GM12878 (cell line): Measurements from ENCODE around the gene LAT. TPM values are rescaled to one million over a fixed set of nuclear protein-coding genes. Genes with fewer than 3 reads are reported as not detected.

Experiments
- ATAC-seq: fragments of 200-7000 bp; cut with Tn5 transposase; 3 replicates; pipeline ENCODE4 v1.9.1; 2020; ENCODE audit warnings: mild to moderate bottlenecking, moderate library complexity
- BruUV-seq: library from RNA; stranded (reverse); fragments of 400-500 nt; replicated peaks from 2 replicates; lab custom pipeline; 2021; lab: Mats Ljungman, UMichigan
- CTCF ChIA-PET: fragments of 300-600 bp; sonication (Branson Sonifier 250); formaldehyde crosslinking; extraction: SDS; loops from one replicate; lab custom pipeline; 2021; ENCODE audit warnings: inconsistent platforms; lab: Yijun Ruan, JAX
- POLR2A ChIA-PET: fragments of 350-600 bp; formaldehyde crosslinking; extraction: SDS; loops from one replicate; lab custom pipeline; 2021; ENCODE audit warnings: inconsistent platforms; lab: Charles Lee
- RAD21 ChIA-PET: fragments of 300-600 bp; sonication (Branson Sonifier 250); formaldehyde crosslinking; loops from one replicate; lab custom pipeline; 2023; ENCODE audit warnings: antibody characterized with exemption; ENCODE audit not compliant: unreplicated experiment; lab: Charles Lee
- SMC1A ChIA-PET: fragments of 300-600 bp; sonication (Branson Sonifier 250); formaldehyde crosslinking; loops from one replicate; lab custom pipeline; 2023; ENCODE audit not compliant: unreplicated experiment, uncharacterized antibody; lab: Charles Lee
- DNase-seq: peaks from one replicate; pipeline ENCODE4 v3.0.0-alpha.2; 2011; ENCODE audit warnings: low read depth, low spot score
- FAIRE-seq: peaks from 3 replicates; lab custom pipeline; 2011; peaks lifted over from hg19 to GRCh38; lab: Jason Lieb, UNC
- H2AFZ ChIP-seq: 2 replicates; pipeline ENCODE4 v1.6.0; 2011; ENCODE audit warnings: low read depth, low read length, control low read depth; ENCODE audit not compliant: control insufficient read depth
- H3K27ac ChIP-seq: 2 replicates; pipeline ENCODE4 v1.5.1; 2011; ENCODE audit warnings: control low read depth; ENCODE audit not compliant: control insufficient read depth, insufficient read depth
- H3K27me3 ChIP-seq, 2 experiments: replicated peaks in 1 of 2; 2 replicates each; pipeline versions ENCODE4 v1.6.0 to v1.6.1; 2011; ENCODE audit warnings: low read length in 1 of 2; ENCODE audit not compliant: control insufficient read depth in 2 of 2, insufficient read depth in 2 of 2
- H3K36me3 ChIP-seq, 2 experiments: 2 replicates each; pipeline ENCODE4 v1.5.1; 2011; ENCODE audit warnings: low read length in 1 of 2; ENCODE audit not compliant: control insufficient read depth in 2 of 2, insufficient read depth in 2 of 2
- H3K4me1 ChIP-seq: 2 replicates; pipeline ENCODE4 v1.6.1; 2011; ENCODE audit warnings: mild to moderate bottlenecking, low read length, moderate library complexity, mixed read lengths; ENCODE audit not compliant: control insufficient read depth, insufficient read depth
- H3K4me2 ChIP-seq: 2 replicates; pipeline ENCODE4 v1.6.0; 2011; ENCODE audit warnings: control low read depth; ENCODE audit not compliant: control insufficient read depth, insufficient read depth
- H3K4me3 ChIP-seq: fragments of 200-600 bp; sonication (generic); 2 replicates; pipeline ENCODE4 v1.5.1; 2016
- H3K79me2 ChIP-seq: 2 replicates; pipeline ENCODE4 v1.6.0; 2011; ENCODE audit warnings: low read length; ENCODE audit not compliant: control insufficient read depth, insufficient read depth
- H3K9ac ChIP-seq: 2 replicates; pipeline ENCODE4 v1.8.0; 2011; ENCODE audit warnings: low read length, control low read depth, mixed read lengths; ENCODE audit not compliant: control insufficient read depth, insufficient read depth
- H3K9me3 ChIP-seq: replicated peaks from 3 replicates; pipeline ENCODE4 v1.5.1; 2011; ENCODE audit warnings: mild to moderate bottlenecking, low read length; ENCODE audit not compliant: control insufficient read depth, insufficient read depth
- H4K20me1 ChIP-seq: 2 replicates; pipeline ENCODE4 v1.6.0; 2011; ENCODE audit not compliant: control insufficient read depth, insufficient read depth
- CBX3 ChIP-seq: fragments of 200-600 bp; sonication (generic); IDR thresholded peaks from 2 replicates; pipeline ENCODE4 v1.6.1; 2016; ENCODE audit warnings: low read depth, borderline replicate concordance
- CTCF ChIP-seq, 3 experiments: IDR thresholded peaks in 2 of 3; conservative IDR thresholded peaks in 1 of 3; 2 replicates each; pipeline ENCODE4 v1.5.1; 2011; ENCODE audit warnings: low read depth in 3 of 3, low read length in 3 of 3, mild to moderate bottlenecking in 3 of 3, control low read depth in 2 of 3, moderate library complexity in 2 of 3, inconsistent platforms in 1 of 3, mixed read lengths in 1 of 3; ENCODE audit not compliant: control insufficient read depth in 2 of 3, insufficient read depth in 1 of 3; ENCODE audit errors: extremely low read depth in 1 of 3
- ESRRA ChIP-seq: IDR thresholded peaks from 2 replicates; pipeline ENCODE4 v1.6.1; 2012; ENCODE audit warnings: mild to moderate bottlenecking, low read length, improper control_type of control experiment
- EZH2 ChIP-seq: IDR thresholded peaks from 2 replicates; pipeline ENCODE4 v1.6.1; 2012; ENCODE audit warnings: low read depth, mild to moderate bottlenecking, control low read depth, inconsistent platforms, low read length, borderline replicate concordance; ENCODE audit not compliant: control insufficient read depth
- FOS ChIP-seq: IDR thresholded peaks from 3 replicates; pipeline ENCODE4 v1.6.1; 2011; ENCODE audit warnings: borderline replicate concordance; ENCODE audit not compliant: insufficient read length; ENCODE audit errors: extremely low read depth
- FOXK2 ChIP-seq: fragments of 450-650 bp; IDR thresholded peaks from 2 replicates; pipeline ENCODE4 v1.6.1; 2017; ENCODE audit warnings: mild to moderate bottlenecking, moderate library complexity
- IKZF2 ChIP-seq, 2 experiments: fragments of 450-650 bp; IDR thresholded peaks; 2 replicates each; pipeline ENCODE4 v1.6.1; 2017; ENCODE audit warnings: mild to moderate bottlenecking in 2 of 2, moderate library complexity in 2 of 2
- NFYB ChIP-seq: IDR thresholded peaks from 2 replicates; pipeline ENCODE4 v1.6.1; 2011; ENCODE audit warnings: low read depth, mild to moderate bottlenecking, low read length, improper control_type of control experiment, moderate library complexity; ENCODE audit not compliant: insufficient read depth
- NR2C1 ChIP-seq: fragments of 450-650 bp; IDR thresholded peaks from 2 replicates; pipeline ENCODE4 v1.6.1; 2017; ENCODE audit warnings: antibody characterized with exemption, mild to moderate bottlenecking, moderate library complexity
- NR2F1 ChIP-seq: fragments of 450-650 bp; conservative IDR thresholded peaks from 2 replicates; pipeline ENCODE4 v1.6.1; 2017; ENCODE audit warnings: mild to moderate bottlenecking
- PAX5 ChIP-seq: IDR thresholded peaks from 2 replicates; pipeline ENCODE4 v1.6.1; 2011; ENCODE audit warnings: low read depth, low read length, borderline replicate concordance
- PBX3 ChIP-seq: IDR thresholded peaks from 2 replicates; pipeline ENCODE4 v1.6.1; 2011; ENCODE audit warnings: mild to moderate bottlenecking, low read depth, low read length, moderate library complexity; ENCODE audit not compliant: insufficient replicate concordance
- RAD21 ChIP-seq: IDR thresholded peaks from 2 replicates; pipeline ENCODE4 v1.6.1; 2011; ENCODE audit warnings: mild to moderate bottlenecking, low read depth, low read length, moderate library complexity; ENCODE audit not compliant: insufficient read depth
- SP1 ChIP-seq: IDR thresholded peaks from one replicate; pipeline ENCODE4 v1.6.1; 2011; ENCODE audit warnings: low read depth, low read length
- YBX1 ChIP-seq: fragments of 450-650 bp; IDR thresholded peaks from 2 replicates; pipeline ENCODE4 v1.6.1; 2016; ENCODE audit warnings: antibody characterized with exemption
- ZBTB4 ChIP-seq: fragments of 450-650 bp; formaldehyde crosslinking; IDR thresholded peaks from 2 replicates; pipeline ENCODE4 v1.4.0; 2022; ENCODE audit warnings: mild to moderate bottlenecking, moderate library complexity
- WGBS: methylation state at CpG from one replicate; pipeline ENCODE4 v1.1.6; 2016; ENCODE audit warnings: low lambda C conversion rate; ENCODE audit not compliant: insufficient replicate concordance, insufficient coverage; ENCODE audit errors: missing lambda C conversion rate; 5-methylcytosine and 5-hydroxymethylcytosine counted together
- in situ Hi-C: fragments of 300-500 bp; cut with MboI; formaldehyde crosslinking; loops from 9 replicates; pipeline ENCODE4 v1.14.3; 2018; ENCODE audit warnings: mixed read lengths
- intact Hi-C: fragments of 100-400 bp; cut with micrococcal nuclease; formaldehyde crosslinking; loops from one replicate; pipeline ENCODE4 v1.14.2; 2022; ENCODE audit not compliant: unreplicated experiment
- polyA plus RNA-seq, 11 experiments: library from polyadenylated mRNA; depleted of rRNA in 4 of 11; unstranded in 6 of 11; stranded (reverse) in 5 of 11; fragments of >200 nt; fragmentation: Nextera tagmentation in 4 of 11; fragmentation: Illumina TruSeq in 1 of 11; extraction: Ambion mirVana in 4 of 11; extraction: Trizol in 1 of 11; gene quantifications; 1 replicate in 1 of 11; 2 replicates in 10 of 11; pipeline versions ENCODE4 v1.2.1 to v1.2.3, GENCODE V29; 2011 to 2016; ENCODE audit warnings: inconsistent platforms in 2 of 11, missing spikeins in 2 of 11, low read depth in 1 of 11
- total RNA-seq, 4 experiments: library from RNA; depleted of rRNA in 3 of 4; stranded (reverse); fragments of >200 nt in 3 of 4; fragmentation: Illumina TruSeq in 1 of 4; extraction: Trizol in 1 of 4; gene quantifications; 2 replicates each; pipeline versions ENCODE4 v1.2.1 to v1.2.3, GENCODE V29; 2013 to 2021

The LAT gene
- total and polyA plus RNA-seq, 10 of the 15 experiments (the other 5 are each of a cell fraction or from before 2014, with no cell fraction given): 0.39 to 6.9 (median 2.0) TPM

- peaks cover 0 to 7% of the 10 kb centered on the region in 2 experiments; a peak in 3 of 4 replicates for H3K36me3 ChIP-seq
- no TSS peak for BruUV-seq
- TF ChIP-seq PBX3 (no peak), ZBTB4 (CRISPR knock-in tag) (no peak), ESRRA (no peak), IKZF2 (IDR thresholded peaks at IDR 0.05) (no peak), EZH2 (no peak), CTCF (IDR thresholded peaks at IDR 0.05 in 2 of 3, conservative IDR thresholded peaks at IDR 0.05 in 1 of 3; ENCODE audit: control insufficient read depth in 2 of 3, extremely low read depth in 1 of 3, insufficient read depth in 1 of 3, low read depth in 3 of 3, low read length in 3 of 3) (peak; percentile 51 to 62 (median 55)), NFYB (no peak), SP1 (no peak), NR2F1 (no peak), PAX5 (no peak), RAD21 (0 out of 2 replicates have a peak, but pooled peaks have one; percentile 27), CBX3 (no peak), NR2C1 (no peak), FOXK2 (no peak), FOS (no peak), YBX1 (no peak)
These were observed 6.9 kb upstream of the LAT start for GRCh38 chr16:28977703-28978662.

More at GRCh38 chr16:28977703-28978662, 6.9 kb upstream of the LAT start:
- Histone ChIP-seq H3K27ac (no peak overlapping the region), H3K4me3 (no peak overlapping the region), H3K4me2 (no peak overlapping the region), H3K27me3 (no peaks in the 10 kb centered on the region), H3K9ac (no peak overlapping the region), H3K79me2 (peaks cover 8% of the 10 kb centered on the region), H3K4me1 (peaks cover 4% of the 10 kb centered on the region), H2AFZ (no peak overlapping the region), H3K9me3 (no peaks in the 10 kb centered on the region; the same call in 2 of the 3 replicates), H4K20me1 (no peaks in the 10 kb centered on the region)
- in situ Hi-C loops (no loop called here), intact Hi-C loops (no loop called here)
- 54% methylated on average over 11 of the region's 11 CpGs for WGBS
- RAD21 ChIA-PET: interaction anchor here (0.8 to 1.8 kb wide), 4 partner anchors 23 to 42 kb away, joined by 3 to 5 read pairs (median 3); partner anchors contain the start of gene NFATC2IP
- FAIRE-seq (no peak), ATAC-seq (no peak), DNase-seq (no peak)
- POLR2A ChIA-PET: no interaction called here
- SMC1A ChIA-PET: interaction anchor here (0.7 to 1.1 kb wide), 2 partner anchors 10 to 103 kb away, joined by 3 read pairs; no protein-coding TSS in a partner anchor
- CTCF ChIA-PET: interaction anchor here (0.6 to 5.6 kb wide), 10 partner anchors 9 to 158 kb away, joined by 3 to 26 read pairs (median 4); partner anchors contain the start of gene CD19
